Gastroesophageal sphincter (tissue), 3 donors: ENCODE results near the gene IFIT1B.

Source experiments
- CTCF ChIP-seq, 4 experiments: fragments of 200-600 bp in 2 of 4; fragments of 450-650 bp in 2 of 4; sonication (generic) in 1 of 4; IDR thresholded peaks; one replicate each; pipeline ENCODE4 v1.5.1; 2017 to 2019; ENCODE audit warnings: antibody characterized with exemption in 4 of 4, mild to moderate bottlenecking in 2 of 4, moderate library complexity in 2 of 4
- EP300 ChIP-seq: sonication (generic); formaldehyde crosslinking; IDR thresholded peaks from one replicate; pipeline ENCODE4 v1.6.1; 2017; ENCODE audit warnings: antibody characterized with exemption, mild to moderate bottlenecking
- POLR2A ChIP-seq, 2 donors: fragments of 450-650 bp; IDR thresholded peaks; one replicate each; pipeline ENCODE4 v1.6.1; 2017; ENCODE audit warnings: antibody characterized with exemption in 2 of 2, mild to moderate bottlenecking in 2 of 2, moderate library complexity in 1 of 2
- POLR2AphosphoS5 ChIP-seq: sonication (generic); formaldehyde crosslinking; IDR thresholded peaks from one replicate; pipeline ENCODE4 v1.6.1; 2017; ENCODE audit warnings: antibody characterized with exemption

GRCh38 chr10:89352802-89353201, 25.1 kb upstream of the IFIT1B start:
- no peak for TF ChIP-seq CTCF (IDR thresholded peaks at IDR 0.05)
- TF ChIP-seq EP300 = no peak
- TF ChIP-seq POLR2A (IDR thresholded peaks at IDR 0.05) = no peak
- no peak for TF ChIP-seq POLR2AphosphoS5
